ENCODE results near the gene GARIN5B.

GRCh38 chr19:55350620-55351315 lies 12.3 kb downstream of the GARIN5B start:
- TF ChIP-seq CTCF (IDR thresholded peaks at IDR 0.05) (no peak), POLR2A (IDR thresholded peaks at IDR 0.05) (no peak)

Data from adrenal gland (tissue), 5 donors.